ENCODE measurements around the gene COPS3. TPM values are rescaled to one million over a fixed set of nuclear protein-coding genes. Genes with fewer than 3 reads are reported as not detected.
A peak's percentile ranks its signal among the peaks of the same experiment; 100 is the strongest.

COPS3 gene
- total and polyA plus RNA-seq, 2 of the 8 experiments (the other 6 are each of a cell fraction or from before 2014, with no cell fraction given): 82.9 to 110 TPM

DNA sequence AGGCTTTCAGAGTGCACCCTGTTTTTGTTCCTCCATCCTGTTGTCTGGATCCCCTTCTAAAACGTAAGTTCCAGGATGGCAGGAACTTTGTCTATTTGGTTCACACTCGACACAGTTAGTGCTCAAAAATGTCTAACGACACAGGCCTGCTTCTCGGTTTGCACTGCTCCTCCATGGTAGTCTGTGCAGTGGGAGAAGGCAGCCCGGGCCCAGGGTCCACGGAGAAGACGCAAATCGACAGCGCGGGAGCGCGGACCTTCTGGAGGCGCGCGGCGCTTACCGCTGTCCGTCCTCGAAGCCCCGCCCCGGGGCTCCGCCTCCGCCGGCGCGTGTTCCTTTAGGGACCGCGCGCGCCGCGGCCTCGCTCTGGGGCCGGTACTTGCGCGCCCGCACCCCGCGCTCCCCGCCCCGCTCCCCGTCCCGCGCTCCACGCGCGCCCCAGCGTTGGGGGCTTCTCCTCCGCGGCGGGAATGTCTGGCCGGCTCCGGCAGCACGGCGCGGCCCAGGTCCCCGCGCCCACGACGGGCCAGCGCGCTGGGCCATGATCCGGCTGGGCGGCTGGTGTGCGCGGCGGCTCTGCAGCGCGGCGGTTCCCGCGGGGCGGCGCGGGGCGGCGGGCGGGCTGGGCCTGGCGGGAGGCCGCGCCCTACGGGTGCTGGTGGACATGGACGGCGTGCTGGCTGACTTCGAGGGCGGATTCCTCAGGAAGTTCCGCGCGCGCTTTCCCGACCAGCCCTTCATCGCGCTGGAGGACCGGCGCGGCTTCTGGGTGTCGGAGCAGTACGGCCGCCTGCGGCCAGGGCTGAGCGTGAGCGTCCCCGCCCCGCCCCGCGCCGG is 22.2 kb upstream of the COPS3 start, which contains the start of gene NT5M (continued):
- TF ChIP-seq CBX5 (IDR thresholded peaks at IDR 0.05; ENCODE audit: low read depth, low read length) (no peak), MAFK (IDR thresholded peaks at IDR 0.05; ENCODE audit: low read depth, low read length) (no peak), RBBP5 (IDR thresholded peaks at IDR 0.05; ENCODE audit: borderline replicate concordance, low read depth, low read length) (peak; percentile 49; the same call in 1 of the 2 replicates), GTF2F1 (IDR thresholded peaks at IDR 0.05; ENCODE audit: borderline replicate concordance, low read depth, low read length) (no peak), TEAD4 (IDR thresholded peaks at IDR 0.05; ENCODE audit: low read depth, low read length) (no peak), BCL11A (IDR thresholded peaks at IDR 0.05; ENCODE audit: low read depth in 2 of 2, low read length in 2 of 2) (no peak), TAF7 (optimal IDR thresholded peaks at IDR 0.05; ENCODE audit: borderline replicate concordance, low read depth, low read length) (no peak), SP2 (IDR thresholded peaks at IDR 0.05; ENCODE audit: low read length) (no peak), POLR2AphosphoS5 (IDR thresholded peaks at IDR 0.05; ENCODE audit: low read depth, low read length) (peak; percentile 24; the same call in 1 of the 2 replicates), KDM4A (IDR thresholded peaks at IDR 0.05; ENCODE audit: low read depth, low read length, severe bottlenecking) (peak; percentile 80), EP300 (IDR thresholded peaks at IDR 0.05; ENCODE audit: borderline replicate concordance in 1 of 2, low read depth in 2 of 2, low read length in 2 of 2) (no peak), BACH1 (IDR thresholded peaks at IDR 0.05; ENCODE audit: low read length) (peak; percentile 41; the same call in 1 of the 2 replicates), POLR2A (IDR thresholded peaks at IDR 0.05; ENCODE audit: control extremely low read depth in 1 of 2, low read depth in 2 of 2, low read length in 2 of 2) (peak; percentile 58 to 67), YY1 (IDR thresholded peaks at IDR 0.05; ENCODE audit: low read depth, low read length) (no peak), SRF (IDR thresholded peaks at IDR 0.05; ENCODE audit: low read depth, low read length) (no peak), SP4 (IDR thresholded peaks at IDR 0.05; ENCODE audit: low read length) (no peak), JUND (IDR thresholded peaks at IDR 0.05; ENCODE audit: low read length) (no peak), SIRT6 (IDR thresholded peaks at IDR 0.05; ENCODE audit: low read length) (no peak), TAF1 (IDR thresholded peaks at IDR 0.05; ENCODE audit: low read depth, low read length) (peak; percentile 68), CREB1 (IDR thresholded peaks at IDR 0.05) (peak; percentile 67)
